GM21786 (cell line): Measurements from ENCODE around the gene LCE1F.

ENCODE experiments used
- ATAC-seq: cut with Tn5 transposase; IDR thresholded peaks from one replicate; pipeline ENCODE4 v1.9.1; 2021; ENCODE audit not compliant: unreplicated experiment

Gene LCE1F

GRCh38 chr1:152774875-152775274, at the start of gene LCE1F:
Gene LCE1F (plus strand): TSS chr1:152775140. CDS start chr1:152776372, 1,232 bp downstream.
- ATAC-seq = no peak

- no peak for ATAC-seq
Measured at GRCh38 chr1:152725261-152725660, 49.7 kb upstream of the LCE1F start.

GRCh38 chr1:152728986-152729385, 46.0 kb upstream of the LCE1F start:
- no peak for ATAC-seq

GRCh38 chr1:152735648-152736047, 39.3 kb upstream of the LCE1F start:
- no peak for ATAC-seq

GRCh38 chr1:152737997-152738396, 36.9 kb upstream of the LCE1F start:
- no peak for ATAC-seq

GRCh38 chr1:152739841-152740240, 35.1 kb upstream of the LCE1F start:
- no peak for ATAC-seq

GRCh38 chr1:152741656-152742055, 33.3 kb upstream of the LCE1F start:
- ATAC-seq = no peak

- no peak for ATAC-seq
Measured at GRCh38 chr1:152743371-152744145, 31.4 kb upstream of the LCE1F start.

GRCh38 chr1:152745289-152745704, 29.6 kb upstream of the LCE1F start:
- no peak for ATAC-seq

GRCh38 chr1:152745765-152746444, 29.0 kb upstream of the LCE1F start:
- ATAC-seq = no peak

GRCh38 chr1:152747831-152748230, 27.1 kb upstream of the LCE1F start:
- no peak for ATAC-seq

GRCh38 chr1:152752225-152752624, 22.7 kb upstream of the LCE1F start:
- no peak for ATAC-seq

- ATAC-seq = no peak
Measured at GRCh38 chr1:152753586-152753985, 21.4 kb upstream of the LCE1F start.

GRCh38 chr1:152756872-152757271, 18.1 kb upstream of the LCE1F start:
- ATAC-seq = no peak

GRCh38 chr1:152757747-152758146, 17.2 kb upstream of the LCE1F start, which contains the start of gene KPRP:
Gene KPRP (plus strand): TSS chr1:152758025. CDS start chr1:152759589, 1,564 bp downstream.
- no peak for ATAC-seq

- ATAC-seq = no peak
Measured at GRCh38 chr1:152758636-152759035, 16.3 kb upstream of the LCE1F start.

GRCh38 chr1:152759453-152760173, 15.3 kb upstream of the LCE1F start:
- ATAC-seq = no peak

GRCh38 chr1:152760551-152761190, 14.3 kb upstream of the LCE1F start:
- ATAC-seq = no peak

GRCh38 chr1:152761609-152762213, 13.2 kb upstream of the LCE1F start:
- no peak for ATAC-seq

- ATAC-seq = no peak
Measured at GRCh38 chr1:152768847-152769533, 6.0 kb upstream of the LCE1F start.
